ENCODE results near the gene LHFPL2.

Gene LHFPL2

GRCh38 chr5:78473751-78474150, 174.8 kb downstream of the LHFPL2 start:
- Histone ChIP-seq H3K9me3 (ENCODE audit: insufficient read depth, low read length) (no peaks in the 10 kb centered on the region), H3K9me2 (replicated peaks; ENCODE audit: insufficient read depth, low read length) (no peaks in the 10 kb centered on the region), H3K27me3 (ENCODE audit: low read length) (no peaks in the 10 kb centered on the region), H3K9ac (ENCODE audit: low read length) (no peak overlapping the region), H3K79me2 (ENCODE audit: insufficient read depth, low read length) (no peaks in the 10 kb centered on the region; the same call in 1 of the 2 replicates), H3K27ac (ENCODE audit: low read depth, low read length) (no peak overlapping the region), H3K4me2 (ENCODE audit: low read depth, low read length, poor library complexity, severe bottlenecking) (no peak overlapping the region), H2AFZ (ENCODE audit: low read depth, low read length, severe bottlenecking) (no peak overlapping the region), H3F3A (ENCODE audit: insufficient read depth) (peaks cover 12% of the 10 kb centered on the region), H3K4me3 (ENCODE audit: insufficient read depth, low read length, poor library complexity, severe bottlenecking) (no peak overlapping the region), H3K36me3 (ENCODE audit: low read length) (no peaks in the 10 kb centered on the region), H4K20me1 (ENCODE audit: low read depth, low read length) (no peaks in the 10 kb centered on the region)
- TF ChIP-seq EZH2phosphoT487 (conservative IDR thresholded peaks at IDR 0.05; ENCODE audit: low read length): no peak
- TF ChIP-seq CTCF (IDR thresholded peaks at IDR 0.05; ENCODE audit: insufficient read depth, low read length, poor library complexity, severe bottlenecking): no peak

- peaks cover 7% of the 10 kb centered on the region; the same call in 1 of the 2 replicates for H3F3A ChIP-seq (ENCODE audit: insufficient read depth)
- no peak overlapping the region for H3K27ac ChIP-seq (ENCODE audit: low read depth, low read length)
- H3K4me3 ChIP-seq (ENCODE audit: insufficient read depth, low read length, poor library complexity, severe bottlenecking): no peak overlapping the region
- no peak overlapping the region for H2AFZ ChIP-seq (ENCODE audit: low read depth, low read length, severe bottlenecking)
- H3K79me2 ChIP-seq (ENCODE audit: insufficient read depth, low read length): no peaks in the 10 kb centered on the region; the same call in 1 of the 2 replicates
- H3K27me3 ChIP-seq (ENCODE audit: low read length): no peaks in the 10 kb centered on the region
- no peaks in the 10 kb centered on the region for H3K9me3 ChIP-seq (ENCODE audit: insufficient read depth, low read length)
- H4K20me1 ChIP-seq (ENCODE audit: low read depth, low read length): no peaks in the 10 kb centered on the region
- no peaks in the 10 kb centered on the region for H3K36me3 ChIP-seq (ENCODE audit: low read length)
- TF ChIP-seq CTCF (IDR thresholded peaks at IDR 0.05; ENCODE audit: insufficient read depth, low read length, poor library complexity, severe bottlenecking): no peak
- TF ChIP-seq EZH2phosphoT487 (conservative IDR thresholded peaks at IDR 0.05; ENCODE audit: low read length): no peak
- no peaks in the 10 kb centered on the region for H3K9me2 ChIP-seq (replicated peaks; ENCODE audit: insufficient read depth, low read length)
- H3K9ac ChIP-seq (ENCODE audit: low read length): no peak overlapping the region
- H3K4me2 ChIP-seq (ENCODE audit: low read depth, low read length, poor library complexity, severe bottlenecking): no peak overlapping the region
Measured at GRCh38 chr5:78472469-78473106, 176.0 kb downstream of the LHFPL2 start.

- H3K9me3 ChIP-seq (ENCODE audit: insufficient read depth, low read length): no peaks in the 10 kb centered on the region
- H2AFZ ChIP-seq (ENCODE audit: low read depth, low read length, severe bottlenecking): no peak overlapping the region
- H3K79me2 ChIP-seq (ENCODE audit: insufficient read depth, low read length): no peaks in the 10 kb centered on the region; the same call in 1 of the 2 replicates
- H3K9ac ChIP-seq (ENCODE audit: low read length): no peak overlapping the region
- H3K27me3 ChIP-seq (ENCODE audit: low read length): no peaks in the 10 kb centered on the region
- no peak overlapping the region for H3K4me3 ChIP-seq (ENCODE audit: insufficient read depth, low read length, poor library complexity, severe bottlenecking)
- no peaks in the 10 kb centered on the region for H4K20me1 ChIP-seq (ENCODE audit: low read depth, low read length)
- no peaks in the 10 kb centered on the region for H3K9me2 ChIP-seq (replicated peaks; ENCODE audit: insufficient read depth, low read length)
- no peak overlapping the region for H3K27ac ChIP-seq (ENCODE audit: low read depth, low read length)
- no peaks in the 10 kb centered on the region for H3K36me3 ChIP-seq (ENCODE audit: low read length)
- no peak for TF ChIP-seq CTCF (IDR thresholded peaks at IDR 0.05; ENCODE audit: insufficient read depth, low read length, poor library complexity, severe bottlenecking)
- peaks cover 4% of the 10 kb centered on the region; the same call in 1 of the 2 replicates for H3F3A ChIP-seq (ENCODE audit: insufficient read depth)
- H3K4me2 ChIP-seq (ENCODE audit: low read depth, low read length, poor library complexity, severe bottlenecking): no peak overlapping the region
Measured at GRCh38 chr5:78471896-78472295, 176.7 kb downstream of the LHFPL2 start.
